ENCODE measurements around the gene CDA.
A peak's percentile ranks its signal among the peaks of the same experiment; 100 is the strongest.

The CDA gene

DNA sequence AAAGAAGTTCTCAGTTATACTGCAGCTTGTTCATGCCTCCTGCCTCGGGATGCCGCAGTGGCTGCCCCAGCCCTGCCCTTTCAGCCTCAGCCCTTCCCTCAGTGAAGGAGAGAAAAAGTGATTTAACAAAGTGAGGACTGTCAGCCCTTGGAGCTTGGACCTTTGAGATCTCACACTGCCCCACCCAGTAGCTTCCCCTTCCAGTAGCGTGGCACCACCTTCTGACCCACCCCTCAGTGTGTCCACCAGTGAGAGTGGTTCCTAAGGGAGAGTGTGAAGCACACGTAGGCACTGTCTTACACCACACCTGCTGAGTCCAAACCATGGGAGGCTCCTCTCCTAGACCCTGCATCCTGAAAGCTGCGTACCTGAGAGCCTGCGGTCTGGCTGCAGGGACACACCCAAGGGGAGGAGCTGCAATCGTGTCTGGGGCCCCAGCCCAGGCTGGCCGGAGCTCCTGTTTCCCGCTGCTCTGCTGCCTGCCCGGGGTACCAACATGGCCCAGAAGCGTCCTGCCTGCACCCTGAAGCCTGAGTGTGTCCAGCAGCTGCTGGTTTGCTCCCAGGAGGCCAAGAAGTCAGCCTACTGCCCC is at the start of gene CDA:
Gene CDA (plus strand): TSS at position 464 of the 592 bp plus-strand sequence. CDS start 33 bp downstream, at position 497.
- no peak for DNase-seq

GRCh38 chr1:20540281-20540680 is 48.6 kb upstream of the CDA start:
- no peak for DNase-seq

GRCh38 chr1:20546637-20547036 is 42.3 kb upstream of the CDA start:
- DNase-seq = no peak

- no peak for DNase-seq
Observed at GRCh38 chr1:20551161-20551560, 37.7 kb upstream of the CDA start.

- DNase-seq = no peak
Observed at GRCh38 chr1:20551945-20552727, 36.8 kb upstream of the CDA start, which contains the start of gene FAM43B. FAM43B (plus strand) TSS chr1:20552573; CDS start chr1:20552974, 401 bp downstream.

DNA sequence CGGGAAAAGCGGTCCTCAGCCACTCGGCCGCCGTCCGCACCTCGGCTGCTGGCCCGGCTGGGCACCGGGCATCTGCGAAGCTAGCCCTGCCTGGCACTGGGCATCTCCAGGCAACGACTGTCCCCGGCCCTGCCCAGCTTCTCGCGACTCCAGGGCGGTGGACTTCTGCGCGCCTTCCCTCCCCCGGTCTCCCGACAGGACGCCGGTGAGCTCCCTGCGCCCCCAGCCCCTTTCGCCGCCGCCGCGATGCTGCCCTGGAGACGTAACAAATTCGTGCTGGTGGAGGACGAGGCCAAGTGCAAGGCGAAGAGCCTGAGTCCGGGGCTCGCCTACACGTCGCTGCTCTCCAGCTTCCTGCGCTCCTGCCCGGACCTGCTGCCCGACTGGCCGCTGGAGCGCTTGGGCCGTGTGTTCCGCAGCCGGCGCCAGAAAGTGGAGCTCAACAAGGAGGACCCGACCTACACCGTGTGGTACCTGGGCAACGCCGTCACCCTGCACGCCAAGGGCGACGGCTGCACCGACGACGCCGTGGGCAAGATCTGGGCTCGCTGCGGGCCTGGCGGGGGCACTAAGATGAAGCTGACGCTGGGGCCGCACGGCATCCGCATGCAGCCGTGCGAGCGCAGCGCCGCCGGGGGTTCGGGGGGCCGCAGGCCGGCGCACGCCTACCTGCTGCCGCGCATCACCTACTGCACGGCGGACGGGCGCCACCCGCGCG is 36.0 kb upstream of the CDA start:
- DNase-seq = no peak

DNA sequence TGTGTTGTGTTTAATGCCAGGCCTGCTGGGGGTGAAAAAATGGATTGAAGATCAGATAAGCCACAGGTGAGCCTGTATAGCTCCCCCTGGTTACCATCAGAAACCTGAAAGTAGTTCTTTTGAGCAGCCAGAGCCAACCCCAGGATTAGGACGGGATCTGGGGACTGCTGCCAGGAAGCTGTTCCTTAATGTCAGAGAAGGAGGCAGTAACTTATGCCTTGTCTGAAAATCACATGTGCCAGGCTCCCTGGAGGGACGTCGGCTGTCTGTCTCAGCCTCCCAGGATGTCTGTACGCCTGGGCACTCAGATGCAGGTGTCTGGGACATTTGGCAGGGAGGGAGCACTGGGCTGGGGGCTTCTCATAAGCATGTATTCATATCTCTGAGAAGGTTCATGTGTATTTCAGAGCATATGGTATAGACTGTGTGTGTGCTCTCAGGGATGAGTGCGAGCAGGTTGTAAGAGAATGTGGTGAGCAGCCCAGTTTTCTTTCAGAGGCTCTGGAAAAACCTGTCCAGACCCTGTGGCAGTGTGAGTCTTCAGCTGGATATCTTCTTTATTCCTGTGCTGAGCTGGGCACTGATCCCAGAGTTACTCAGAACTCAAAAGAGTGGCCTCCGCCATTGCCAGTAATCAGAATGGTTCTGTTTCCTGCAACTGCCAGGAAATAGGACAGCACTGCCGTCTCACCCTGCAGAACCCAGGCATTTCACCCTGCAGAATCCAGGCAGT is 33.7 kb upstream of the CDA start:
- no peak for DNase-seq

DNA sequence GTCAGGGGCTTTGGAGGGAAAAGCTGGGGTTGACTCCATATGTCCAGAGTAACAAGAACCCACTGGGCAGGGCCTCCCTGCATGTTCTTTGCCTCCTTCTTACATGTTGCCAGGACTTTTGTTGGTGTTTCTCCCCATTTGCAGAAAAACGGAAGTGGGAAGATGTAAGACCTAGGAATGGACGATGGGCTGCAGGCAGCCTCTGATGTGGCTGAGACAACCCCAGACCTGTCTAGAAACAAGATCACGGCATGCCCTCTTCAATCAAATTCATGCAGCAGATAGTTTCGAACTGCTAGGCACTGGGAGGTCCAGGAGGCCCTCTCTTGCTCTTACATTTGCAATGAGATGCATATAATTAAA is 33.2 kb upstream of the CDA start:
- no peak for DNase-seq

DNA sequence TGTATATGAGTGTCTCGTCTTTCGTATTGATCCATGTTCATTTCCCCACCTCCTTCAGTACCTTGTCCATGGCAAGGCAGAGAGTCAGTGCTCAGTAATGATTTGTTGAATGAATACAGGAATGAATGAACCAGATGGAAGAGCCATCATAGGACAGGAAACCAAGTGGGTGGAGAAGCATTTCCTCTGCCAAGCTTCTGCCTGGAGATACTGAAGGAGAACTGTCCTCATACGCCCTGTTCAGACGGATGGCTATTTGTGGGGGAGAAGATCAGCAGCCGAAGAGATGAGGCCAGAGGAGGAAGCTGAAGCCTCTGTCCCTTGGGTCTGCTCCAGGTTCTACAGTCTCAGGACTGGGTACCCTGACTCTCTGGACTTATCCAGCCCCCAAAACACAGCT is 30.7 kb upstream of the CDA start:
- no peak for DNase-seq

GRCh38 chr1:20560966-20561365 is 27.9 kb upstream of the CDA start:
- DNase-seq = no peak

GRCh38 chr1:20565234-20565633 is 23.7 kb upstream of the CDA start:
- DNase-seq = no peak

- DNase-seq = no peak
Observed at GRCh38 chr1:20569523-20570098, 19.3 kb upstream of the CDA start.

GRCh38 chr1:20571427-20571826 is 17.5 kb upstream of the CDA start:
- no peak for DNase-seq

- no peak for DNase-seq
Observed at GRCh38 chr1:20573987-20574386, 14.9 kb upstream of the CDA start.

DNA sequence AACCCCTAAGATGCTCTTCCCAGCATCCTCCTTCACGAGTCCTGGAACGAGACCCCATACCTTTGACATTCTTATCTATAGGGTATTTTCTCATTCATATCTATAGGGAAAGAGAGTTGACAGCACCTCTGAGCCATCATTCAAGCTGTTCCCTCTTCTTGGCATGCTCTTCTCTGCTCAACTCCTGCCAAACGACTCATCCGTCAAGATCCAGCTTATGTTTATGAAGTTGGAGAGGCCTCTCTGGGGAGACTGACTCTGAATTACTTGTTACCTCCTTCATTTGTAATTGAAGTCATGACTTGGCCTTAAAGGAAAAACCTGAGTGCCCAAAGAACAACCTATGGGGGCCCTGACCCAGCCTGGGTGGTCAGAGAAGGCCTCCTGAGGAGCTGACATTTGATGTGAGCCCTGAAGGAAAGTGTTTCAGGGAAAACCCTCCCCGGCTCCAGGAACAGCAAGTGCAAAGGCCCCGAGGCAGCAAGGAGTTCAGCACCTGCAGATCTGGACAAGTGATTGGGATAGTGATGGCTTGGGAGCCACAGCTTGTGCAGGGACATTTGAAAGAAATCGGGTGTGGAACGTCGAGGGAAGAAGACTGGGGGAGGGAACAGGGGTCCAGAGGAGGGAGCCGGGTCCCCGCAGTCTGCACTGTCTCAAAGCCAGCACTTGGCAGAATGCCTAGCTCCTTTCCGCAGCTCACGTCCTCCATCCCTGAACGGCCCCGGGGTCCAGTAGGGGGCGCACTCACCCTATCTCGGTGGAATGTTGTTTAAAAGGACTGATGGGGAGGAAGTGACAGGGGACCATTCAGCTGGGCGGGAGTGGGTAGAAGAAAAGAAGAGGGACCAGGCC is 14.0 kb upstream of the CDA start:
- DNase-seq = peak in 5 of 6 experiments; percentile 6 to 37 (median 23)

DNA sequence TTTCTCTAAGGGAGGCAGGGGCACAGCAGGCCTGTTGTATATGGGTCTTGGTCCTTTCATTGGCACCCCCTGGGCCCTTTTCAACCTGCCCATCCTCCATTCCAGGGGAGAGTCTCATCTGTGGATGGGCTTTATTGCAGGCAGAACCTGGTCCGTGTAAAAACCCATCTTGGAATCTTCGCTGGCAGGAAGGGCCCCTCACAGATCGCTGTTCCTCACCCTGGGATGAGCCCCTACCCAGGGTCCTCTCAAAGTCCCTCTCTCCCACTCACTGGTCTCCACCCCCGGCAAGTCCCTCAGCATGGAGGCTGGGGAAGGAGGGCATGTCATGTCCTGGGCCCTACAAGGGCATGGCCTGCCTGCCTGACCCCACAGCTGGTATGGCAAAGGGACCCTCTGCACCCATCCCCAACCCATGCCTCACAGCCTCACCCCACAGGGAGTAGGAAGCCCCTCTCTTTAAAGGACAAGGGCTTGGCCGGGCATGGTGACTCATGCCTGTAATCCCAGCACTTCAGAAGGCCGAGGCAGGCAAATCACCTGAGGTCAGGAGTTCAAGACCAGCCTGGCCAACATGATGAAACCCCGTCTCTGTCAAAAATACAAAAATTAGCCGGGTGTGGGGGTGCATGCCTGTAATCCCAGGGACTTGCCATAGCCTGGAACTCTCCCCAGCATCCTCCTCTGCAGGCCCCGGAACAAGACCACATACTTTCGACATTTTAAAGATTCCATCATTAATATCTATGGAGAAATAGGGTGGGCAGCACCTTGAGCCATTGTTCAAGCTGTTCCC is 13.2 kb upstream of the CDA start:
- DNase-seq = no peak

DNA sequence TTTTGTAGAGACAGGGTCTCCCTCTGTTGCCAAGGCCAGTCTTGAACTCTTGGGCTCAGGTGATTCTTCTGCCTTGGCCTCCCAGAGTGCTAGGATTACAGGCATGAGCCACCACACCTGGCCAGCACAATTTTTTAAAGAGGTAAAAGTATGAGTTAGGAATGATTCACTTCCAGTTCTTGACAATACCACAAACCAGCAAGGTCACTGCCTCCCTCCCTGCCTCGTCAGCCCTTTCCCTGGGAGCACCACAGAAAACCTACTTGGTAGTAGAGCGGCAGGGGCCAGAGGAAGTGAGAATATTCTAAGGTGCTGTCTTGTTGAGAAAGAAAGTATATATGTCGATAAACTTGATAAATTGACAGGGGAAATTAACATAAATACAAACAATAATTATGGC is 10.8 kb upstream of the CDA start:
- no peak for DNase-seq

GRCh38 chr1:20578721-20579395 is 10.0 kb upstream of the CDA start:
- no peak for DNase-seq

- DNase-seq = no peak
Observed at GRCh38 chr1:20584890-20585289, 4.0 kb upstream of the CDA start.

DNA sequence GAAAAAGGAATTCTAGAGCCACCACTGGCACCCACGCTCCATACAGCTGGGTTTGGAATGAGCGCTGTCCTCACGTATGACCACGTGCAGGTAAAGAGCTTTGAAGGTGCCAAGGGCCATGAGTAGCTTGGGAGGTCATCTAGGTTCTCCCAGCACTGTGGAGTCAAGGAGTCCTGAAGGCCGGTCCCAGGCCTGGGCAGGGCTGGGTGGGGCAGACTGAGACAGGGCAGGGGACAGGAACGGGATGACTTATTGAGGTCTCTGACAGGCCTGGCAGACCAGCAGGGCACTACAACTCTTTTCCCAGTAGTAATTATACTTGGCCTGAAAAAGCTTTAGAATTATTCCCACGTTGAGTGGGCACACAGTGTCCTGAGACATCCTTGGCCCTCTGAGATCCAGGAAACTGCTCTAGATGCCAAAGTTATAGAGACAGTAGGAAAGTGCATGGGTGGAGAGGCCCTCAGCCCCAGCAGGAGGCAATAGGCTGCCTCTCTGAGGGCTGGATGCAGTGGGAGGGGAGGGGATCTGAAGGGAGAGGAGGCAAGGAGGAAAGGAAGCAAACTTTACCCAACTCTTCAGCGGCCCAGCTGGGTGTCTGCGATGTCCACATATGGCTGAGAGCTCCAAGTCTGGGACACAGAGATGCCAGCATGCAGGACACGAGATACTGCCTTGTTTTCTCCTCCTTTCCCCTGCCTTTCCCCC is 1.8 kb upstream of the CDA start:
- DNase-seq = no peak
